Measurements from ENCODE around the gene DCST1.
A peak's percentile ranks its signal among the peaks of the same experiment; 100 is the strongest.
"Not testable (repeated sequence)": the region's sequence is repeated elsewhere in the genome, so short reads cannot be mapped to it uniquely, and the experiment has no call there.

DCST1 gene, protein sequence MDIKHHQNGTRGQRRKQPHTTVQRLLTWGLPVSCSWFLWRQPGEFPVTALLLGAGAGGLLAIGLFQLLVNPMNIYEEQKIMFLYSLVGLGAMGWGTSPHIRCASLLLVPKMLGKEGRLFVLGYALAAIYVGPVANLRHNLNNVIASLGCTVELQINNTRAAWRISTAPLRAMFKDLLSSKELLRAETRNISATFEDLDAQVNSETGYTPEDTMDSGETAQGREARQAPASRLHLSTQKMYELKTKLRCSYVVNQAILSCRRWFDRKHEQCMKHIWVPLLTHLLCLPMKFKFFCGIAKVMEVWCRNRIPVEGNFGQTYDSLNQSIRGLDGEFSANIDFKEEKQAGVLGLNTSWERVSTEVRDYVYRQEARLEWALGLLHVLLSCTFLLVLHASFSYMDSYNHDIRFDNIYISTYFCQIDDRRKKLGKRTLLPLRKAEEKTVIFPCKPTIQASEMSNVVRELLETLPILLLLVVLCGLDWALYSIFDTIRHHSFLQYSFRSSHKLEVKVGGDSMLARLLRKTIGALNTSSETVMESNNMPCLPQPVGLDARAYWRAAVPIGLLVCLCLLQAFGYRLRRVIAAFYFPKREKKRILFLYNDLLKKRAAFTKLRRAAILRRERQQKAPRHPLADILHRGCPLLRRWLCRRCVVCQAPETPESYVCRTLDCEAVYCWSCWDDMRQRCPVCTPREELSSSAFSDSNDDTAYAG

DNA sequence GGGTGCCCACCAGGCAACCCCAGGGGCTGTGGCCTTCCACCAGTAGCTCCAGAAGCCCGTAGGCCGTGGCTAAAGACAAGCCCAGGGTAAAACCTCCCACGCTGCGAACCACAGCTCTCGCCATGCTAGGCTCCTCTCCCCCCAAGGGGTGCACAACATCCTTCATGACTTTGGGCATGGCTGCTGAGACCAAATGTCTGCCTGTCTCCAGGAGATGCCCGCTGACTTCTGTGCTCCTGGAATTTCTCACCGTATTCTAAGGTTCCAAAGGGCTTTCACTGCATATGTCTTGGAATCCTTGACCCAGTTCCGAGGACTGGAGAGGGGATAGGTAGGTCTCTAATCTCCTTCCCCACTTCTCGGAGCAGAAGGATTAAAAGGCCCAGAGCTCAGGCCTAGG is at the start of gene DCST1, which contains the start of gene DCST2:
DCST1 (plus strand) TSS at position 301 of the 400 bp plus-strand sequence. CDS start 213 bp downstream, outside the sequence.
DCST2 (minus strand) TSS at position 258 of the 400 bp plus-strand sequence; CDS start at position 178, 80 bp downstream.
- DNase-seq: no peak

DNA sequence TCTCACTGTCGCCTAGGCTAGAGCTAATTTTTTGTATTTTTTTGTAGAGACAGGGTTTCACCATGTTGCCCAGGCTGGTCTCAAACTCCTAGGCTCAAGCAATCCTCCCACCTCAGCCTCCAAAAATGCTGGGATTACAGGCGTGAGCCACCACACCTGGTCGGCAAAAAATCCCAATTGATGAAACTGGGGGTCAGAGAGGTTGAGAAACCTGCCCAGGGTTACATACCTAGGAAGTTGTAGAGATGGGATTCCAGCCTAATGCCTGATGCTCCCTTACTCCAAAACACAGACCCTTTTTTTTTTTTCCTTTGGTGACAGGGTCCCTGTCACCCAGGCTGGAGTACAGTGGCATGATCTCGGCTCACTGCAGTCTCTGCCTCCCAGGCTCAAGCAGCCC is 46.9 kb upstream of the DCST1 start:
- DNase-seq: not testable (repeated sequence)

DNA sequence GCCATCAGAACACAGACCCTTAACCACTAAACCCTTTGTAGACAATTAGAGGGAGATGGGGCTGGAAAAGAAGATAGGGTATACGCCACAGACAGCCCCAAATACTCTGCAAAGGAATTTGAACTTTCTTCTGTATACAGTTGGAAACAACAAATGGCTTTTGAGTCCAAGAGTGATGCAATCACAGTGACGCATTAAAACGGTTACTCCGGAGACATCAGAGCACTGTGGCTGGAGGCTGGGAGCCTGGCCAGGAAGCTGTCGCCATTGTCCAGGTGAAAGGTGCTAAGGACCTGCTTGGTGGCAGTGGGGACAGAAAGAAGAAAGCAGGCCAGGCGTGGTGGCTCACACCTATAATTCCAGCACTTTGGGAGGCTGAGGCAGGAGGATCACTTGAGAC is 46.3 kb upstream of the DCST1 start:
- no peak for DNase-seq

DNA sequence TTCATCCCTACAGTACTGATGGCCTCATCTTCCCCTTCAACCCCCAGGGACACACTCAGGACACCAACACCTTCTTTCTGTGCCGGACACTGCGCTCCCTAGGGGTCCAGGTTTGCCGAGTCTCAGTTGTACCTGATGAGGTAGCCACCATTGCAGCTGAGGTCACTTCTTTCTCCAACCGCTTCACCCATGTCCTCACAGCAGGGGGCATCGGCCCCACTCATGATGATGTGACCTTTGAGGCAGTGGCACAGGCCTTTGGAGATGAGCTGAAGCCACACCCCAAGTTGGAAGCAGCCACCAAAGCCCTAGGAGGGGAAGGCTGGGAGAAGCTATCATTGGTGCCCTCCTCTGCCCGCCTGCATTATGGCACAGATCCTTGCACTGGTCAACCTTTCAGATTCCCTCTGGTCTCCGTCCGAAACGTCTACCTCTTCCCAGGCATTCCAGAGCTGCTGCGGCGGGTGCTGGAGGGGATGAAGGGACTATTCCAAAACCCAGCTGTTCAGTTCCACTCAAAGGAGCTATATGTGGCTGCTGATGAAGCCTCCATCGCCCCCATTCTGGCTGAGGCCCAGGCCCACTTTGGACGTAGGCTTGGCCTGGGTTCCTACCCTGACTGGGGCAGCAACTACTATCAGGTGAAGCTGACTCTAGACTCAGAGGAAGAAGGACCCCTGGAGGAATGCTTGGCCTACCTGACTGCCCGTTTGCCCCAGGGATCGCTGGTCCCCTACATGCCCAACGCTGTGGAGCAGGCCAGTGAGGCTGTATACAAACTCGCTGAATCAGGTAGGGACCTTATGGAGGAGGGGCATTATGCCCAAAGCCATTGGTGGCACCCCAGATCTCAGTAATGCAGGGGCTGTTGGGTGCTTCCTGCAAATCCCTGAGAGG is 45.3 kb upstream of the DCST1 start:
- no peak for DNase-seq

DNA sequence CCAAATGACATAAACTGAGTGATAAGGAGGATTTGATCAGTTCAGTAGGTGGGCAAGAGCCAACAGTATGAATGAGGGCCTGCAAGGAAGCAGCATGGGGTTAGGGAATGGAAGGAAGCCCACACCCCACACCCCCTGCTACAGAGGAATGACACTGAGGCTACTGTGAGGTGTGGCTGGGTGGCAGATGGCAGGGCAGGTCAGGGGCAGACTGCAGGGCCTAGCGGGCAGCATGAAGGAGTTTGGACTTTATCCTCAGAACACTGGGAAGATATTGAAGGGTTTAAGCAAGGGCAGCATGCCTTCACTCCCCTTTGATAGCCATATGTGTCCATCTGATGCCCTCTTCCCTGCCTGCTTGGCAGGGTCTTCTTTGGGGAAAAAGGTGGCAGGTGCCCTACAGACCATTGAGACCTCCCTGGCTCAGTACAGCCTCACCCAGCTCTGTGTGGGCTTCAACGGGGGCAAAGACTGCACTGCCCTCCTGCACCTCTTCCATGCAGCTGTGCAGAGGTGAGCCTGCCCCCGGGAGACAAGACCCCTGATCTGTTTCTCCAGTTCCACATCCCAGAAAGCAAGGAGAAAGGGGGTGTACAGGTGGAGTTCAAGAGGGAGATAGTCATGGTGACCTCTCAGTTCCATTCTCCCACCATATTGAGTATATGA is 44.3 kb upstream of the DCST1 start:
- no peak for DNase-seq

DNA sequence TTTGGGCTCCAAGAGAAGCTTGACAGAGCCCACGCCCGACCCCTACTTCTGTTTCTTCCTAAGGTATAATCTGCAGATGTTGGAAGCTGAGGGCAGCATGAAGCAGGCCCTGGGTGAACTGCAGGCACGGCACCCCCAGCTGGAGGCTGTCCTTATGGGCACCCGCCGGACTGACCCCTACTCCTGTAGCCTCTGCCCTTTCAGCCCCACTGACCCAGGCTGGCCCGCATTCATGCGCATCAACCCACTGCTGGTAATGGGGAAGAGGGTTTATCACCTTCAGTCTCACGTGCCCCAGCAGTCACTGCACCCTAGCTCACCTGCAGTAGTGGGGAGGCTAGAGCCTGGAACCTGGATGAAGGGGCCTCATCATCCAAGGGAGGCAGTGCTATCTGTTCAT is 43.3 kb upstream of the DCST1 start:
- no peak for DNase-seq

DNA sequence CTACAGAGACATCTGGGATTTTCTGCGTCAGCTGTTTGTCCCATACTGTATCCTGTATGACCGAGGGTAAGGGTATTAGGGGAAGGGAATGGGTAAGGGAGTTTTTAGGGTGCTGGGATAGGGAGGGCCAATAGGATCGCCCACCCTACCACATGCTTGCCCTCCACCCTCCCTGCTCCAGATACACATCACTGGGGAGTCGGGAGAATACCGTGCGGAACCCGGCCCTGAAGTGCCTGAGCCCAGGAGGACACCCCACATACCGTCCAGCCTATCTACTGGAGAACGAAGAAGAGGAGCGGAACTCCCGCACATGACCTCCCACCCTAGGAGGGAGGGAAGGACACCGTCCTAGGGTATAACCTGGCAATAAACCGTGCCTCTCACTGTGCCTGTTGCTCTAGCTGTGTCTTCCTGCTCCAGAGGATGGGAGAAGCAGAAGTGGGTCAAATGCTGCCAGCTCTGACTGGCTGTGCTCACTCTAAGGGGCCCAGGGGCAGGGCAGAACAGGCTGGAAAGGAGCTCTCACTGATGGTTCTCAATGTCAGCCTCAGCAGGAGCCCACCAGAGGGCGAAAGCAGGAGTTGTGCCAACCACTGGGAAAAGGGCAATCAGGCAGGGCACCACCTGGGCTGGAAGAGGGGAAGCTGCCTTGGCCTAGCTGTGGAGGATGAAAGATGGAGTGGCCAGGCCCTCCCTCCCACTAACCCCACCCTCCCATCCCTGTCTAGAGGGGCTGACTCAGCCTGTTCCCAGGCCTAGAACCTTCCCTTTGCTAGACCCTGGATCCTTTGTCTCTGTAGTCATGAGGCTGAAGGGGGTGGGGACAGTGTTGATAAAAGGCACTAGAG is 40.7 kb upstream of the DCST1 start:
- DNase-seq: no peak

DNA sequence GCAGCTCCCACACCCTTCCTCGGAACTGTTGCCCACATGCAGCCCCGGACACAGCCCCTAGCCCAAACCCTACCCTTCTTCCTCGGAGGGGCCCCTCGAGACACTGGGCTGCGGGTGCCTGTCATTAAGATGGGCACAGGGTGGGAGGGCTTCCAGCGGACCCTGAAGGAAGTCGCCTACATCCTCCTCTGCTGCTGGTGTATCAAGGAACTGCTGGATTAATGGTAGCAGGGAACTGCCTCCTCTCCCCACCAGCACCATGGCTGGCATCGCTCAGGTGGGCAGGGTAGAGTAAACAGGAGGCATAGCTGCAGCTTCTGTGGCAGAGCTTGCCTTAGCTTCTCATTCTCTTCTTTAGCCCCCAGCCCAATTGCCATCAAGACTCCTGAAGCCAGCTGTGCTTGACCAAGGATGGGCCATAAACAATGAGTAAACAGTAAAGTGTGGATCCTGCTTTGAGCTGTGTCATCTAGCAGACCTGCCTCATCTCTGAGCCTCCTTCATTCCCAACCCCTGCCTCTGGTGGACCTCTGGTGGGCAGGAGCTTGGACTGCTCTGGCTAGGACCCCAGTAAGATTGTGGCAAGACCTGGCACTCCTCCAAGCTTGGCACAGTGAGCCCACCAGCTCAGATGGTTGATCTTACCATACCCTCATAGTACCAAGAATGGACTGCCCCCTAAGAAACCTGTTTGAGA is 39.9 kb upstream of the DCST1 start, which contains the start of gene LENEP:
LENEP (plus strand) TSS at position 15 of the 697 bp plus-strand sequence; CDS start at position 37, 22 bp downstream.
- DNase-seq: no peak

DNA sequence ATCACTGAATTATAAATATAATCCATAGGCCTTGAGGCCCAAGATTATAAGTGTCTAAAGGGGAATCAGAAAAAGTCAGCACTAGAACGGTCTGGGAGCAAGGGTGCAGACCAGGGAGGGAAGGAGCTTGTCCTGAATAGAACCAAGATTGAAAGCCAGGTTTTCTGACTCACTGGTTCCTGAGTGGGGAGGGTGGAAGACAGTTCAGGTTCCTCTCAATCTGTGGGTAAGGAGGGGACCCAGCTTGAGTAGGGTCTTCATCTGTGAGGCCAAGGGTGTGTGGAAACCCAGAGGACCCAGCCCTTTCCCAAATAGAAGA is 39.4 kb upstream of the DCST1 start:
- no peak for DNase-seq

DNA sequence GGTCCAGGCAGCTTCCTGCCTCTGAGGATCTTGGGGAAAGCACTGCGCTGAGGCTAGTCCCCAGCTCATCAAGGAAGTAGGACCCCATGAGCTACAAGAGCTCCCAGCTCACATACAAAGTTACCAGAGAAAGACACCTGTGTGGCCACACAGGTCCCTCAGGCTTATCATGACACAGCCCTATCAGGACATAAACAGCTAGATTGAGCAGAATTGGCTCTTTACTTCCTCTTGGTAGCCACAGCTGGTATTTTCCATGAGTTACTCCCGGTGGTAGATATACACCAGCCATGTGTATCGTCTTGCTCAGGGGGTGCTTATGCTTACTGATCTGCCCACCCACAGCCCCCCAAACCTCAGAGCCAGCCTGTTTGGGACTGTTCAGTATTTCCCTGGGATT is 39.0 kb upstream of the DCST1 start:
- DNase-seq: no peak

DNA sequence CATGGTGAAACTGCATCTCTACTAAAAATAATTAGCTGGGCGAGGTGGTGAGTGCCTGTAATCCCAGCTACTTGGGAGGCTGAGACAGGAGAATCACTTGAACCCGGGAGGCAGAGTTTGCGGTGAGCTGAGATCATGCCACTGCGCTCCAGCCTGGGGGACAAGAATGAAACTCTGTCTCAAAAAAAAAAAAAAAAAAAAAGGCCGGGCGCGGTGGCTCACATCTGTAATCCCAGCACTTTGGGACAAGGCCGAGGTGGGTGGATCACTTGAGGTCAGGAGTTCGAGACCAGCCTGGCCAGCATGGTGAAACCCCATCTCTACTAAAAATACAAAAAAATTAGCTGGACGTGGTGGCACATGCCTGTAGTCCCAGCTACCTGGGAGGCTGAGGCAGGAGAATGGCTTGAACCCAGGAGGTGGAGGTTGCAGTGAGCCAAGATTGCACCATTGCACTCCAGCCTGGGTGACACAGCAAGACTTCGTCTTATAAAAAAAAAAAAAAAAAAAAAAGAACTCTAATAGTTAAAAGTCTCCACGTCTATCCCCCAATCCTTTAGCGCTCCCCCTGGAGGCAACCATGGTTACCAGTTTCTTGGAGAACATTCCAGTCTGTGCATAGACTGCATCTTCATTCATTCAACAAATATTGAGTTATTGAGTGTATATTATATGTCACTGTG is 38.2 kb upstream of the DCST1 start:
- not testable (repeated sequence) for DNase-seq

DNA sequence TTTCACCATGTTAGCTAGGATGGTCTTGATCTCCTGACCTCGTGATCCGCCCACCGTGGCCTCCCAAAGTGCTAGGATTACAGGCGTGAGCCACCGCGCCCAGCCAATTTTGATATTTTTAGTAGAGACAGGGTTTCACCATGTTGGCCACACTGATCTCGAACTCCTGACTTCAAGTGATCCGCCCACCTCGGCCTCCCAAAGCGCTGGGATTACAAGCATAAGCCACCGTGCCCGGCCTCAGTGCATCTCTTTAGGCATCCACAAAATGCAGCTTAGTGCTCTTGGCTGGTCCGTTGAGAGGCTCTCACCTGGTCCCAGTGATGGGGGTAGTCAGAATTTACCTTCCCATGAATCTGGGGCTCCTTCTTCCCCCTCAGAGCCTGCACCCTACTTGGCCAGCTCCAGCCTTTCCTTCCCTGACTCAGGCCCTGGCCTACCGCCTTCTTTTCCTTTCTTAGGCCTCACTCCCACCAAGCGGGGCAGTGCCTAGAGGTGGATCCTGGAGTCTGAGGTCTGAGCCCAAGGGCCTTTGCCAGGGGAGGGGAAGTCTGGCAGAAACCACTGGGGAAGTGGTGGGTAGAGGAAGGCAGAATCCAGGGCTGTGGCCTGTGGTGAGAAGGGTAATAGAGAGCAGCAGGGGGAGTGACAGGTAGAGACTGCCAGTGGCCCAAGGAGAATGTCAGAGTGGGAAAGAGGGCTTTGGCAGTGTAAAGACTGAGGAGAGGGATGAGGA is 36.5 kb upstream of the DCST1 start:
- DNase-seq: no peak

DNA sequence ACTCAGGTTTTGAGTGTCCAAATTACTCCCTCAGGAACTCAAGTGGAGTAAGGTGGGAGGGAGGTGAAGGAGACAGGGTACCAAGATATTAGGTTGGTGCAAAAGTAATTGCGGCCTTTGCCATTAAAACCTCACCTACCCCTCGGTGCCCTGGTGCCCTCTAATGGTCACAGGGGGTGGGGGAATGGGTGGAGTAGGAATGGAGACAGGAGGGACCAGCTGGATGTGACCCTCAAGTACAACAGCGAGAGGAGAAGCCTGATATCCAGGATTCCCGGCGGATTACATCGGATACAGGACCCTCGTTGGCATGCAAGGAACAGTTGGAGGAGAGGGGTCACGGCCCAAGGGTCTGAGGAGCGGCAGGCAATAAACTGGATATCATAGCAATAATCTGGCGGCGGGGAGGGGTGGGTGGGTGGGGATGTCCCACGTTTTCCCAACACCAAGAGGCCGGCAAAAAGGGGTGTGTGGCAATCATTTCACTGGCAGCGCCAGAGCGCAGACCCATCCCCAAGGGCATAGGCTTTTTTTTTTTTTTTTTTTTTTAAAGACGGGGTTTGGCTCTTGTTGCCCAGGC is 35.3 kb upstream of the DCST1 start:
- no peak for DNase-seq

DNA sequence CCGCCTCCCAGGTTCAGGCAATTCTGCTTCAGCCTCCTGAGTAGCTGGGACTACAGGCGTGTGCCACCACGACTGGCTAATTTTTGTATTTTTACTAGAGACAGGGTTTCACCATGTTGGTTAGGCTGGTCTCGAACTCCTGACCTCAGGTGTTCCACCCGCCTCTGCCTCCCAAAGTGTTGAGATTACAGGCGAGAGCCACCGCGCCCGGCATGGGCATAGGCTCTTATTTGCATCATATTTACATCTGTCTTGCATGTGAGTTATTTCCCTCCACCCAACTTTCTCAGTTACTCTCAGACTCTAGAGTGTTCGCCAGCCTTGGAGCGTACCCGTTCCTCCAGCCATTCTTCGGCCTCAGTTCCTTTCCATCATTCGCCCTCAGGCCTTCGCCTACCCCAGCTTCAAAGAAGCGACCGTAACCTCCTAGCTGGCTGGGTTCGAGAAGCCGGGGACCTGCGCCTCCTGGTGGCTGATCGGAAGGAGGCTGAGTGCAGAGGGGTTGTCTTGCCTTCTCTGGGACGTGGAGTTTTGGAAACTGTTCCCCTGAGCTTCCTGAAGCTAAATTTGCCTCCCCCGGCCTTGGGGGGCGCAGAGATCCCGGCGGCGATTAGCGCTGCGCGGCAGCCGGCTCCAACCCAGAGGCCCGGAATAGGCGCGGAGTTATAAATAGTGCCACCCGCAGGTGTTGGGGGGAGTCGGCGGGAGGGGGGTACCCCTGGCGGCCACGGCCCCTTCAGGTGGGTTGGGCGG is 34.6 kb upstream of the DCST1 start:
- DNase-seq: peak; percentile 82

DNA sequence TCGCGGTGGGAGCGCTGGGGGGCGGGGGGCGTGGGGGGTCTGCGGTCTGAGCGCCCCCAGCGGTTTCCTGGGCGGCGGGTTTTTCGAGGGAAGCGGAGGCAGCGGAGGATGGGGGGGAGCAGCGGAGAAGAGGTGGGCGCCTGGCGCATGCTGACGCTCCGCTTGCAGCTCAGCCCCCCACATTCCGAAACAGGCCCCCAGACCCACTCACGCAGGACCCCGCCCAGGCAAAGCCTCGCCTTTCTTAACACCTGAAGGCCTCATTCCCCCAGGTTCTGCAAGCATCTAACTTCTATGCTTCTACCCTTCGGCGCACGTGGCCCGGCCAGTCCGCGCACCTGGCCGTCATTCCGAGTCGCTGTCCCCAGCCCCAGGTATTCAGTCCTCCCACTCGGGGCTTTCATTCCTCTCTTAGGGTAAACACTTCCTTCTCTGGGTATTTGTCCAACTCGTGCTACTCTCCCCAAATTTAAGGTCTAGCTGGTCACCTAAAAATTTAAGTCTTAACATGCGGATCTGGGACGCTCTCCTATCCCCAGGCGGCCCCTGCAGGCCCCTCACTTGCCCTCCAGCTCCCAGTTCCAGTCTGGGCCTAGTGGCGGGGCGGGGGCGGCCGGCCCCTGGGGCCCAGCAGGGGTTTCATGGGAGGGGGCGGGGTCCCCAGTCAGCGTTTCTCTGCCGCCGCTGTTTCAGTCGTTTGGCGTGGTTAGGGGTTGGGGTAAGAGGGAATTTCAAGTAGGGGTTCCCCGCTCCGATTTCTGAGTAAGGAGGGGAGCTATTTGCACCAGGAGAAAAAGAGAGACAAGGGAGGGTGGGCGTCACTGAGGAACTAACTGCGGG is 33.8 kb upstream of the DCST1 start:
- DNase-seq: peak; percentile 71

DNA sequence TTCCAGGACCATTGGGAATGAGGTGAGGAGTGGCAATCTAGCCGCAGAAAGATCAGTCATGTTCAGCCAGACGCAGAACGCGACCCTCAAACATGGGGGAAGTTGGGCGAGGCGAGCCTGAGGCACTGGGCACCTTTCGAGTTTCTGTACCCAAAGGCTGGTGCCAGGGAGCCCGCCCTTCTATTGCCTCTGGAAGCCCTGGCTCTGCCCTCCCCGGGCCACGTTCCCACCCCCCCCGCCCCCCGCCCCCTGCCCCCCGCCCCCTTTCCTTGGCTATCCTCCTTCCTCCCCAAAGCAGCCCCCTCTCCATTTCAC is 33.3 kb upstream of the DCST1 start:
- DNase-seq: no peak

DNA sequence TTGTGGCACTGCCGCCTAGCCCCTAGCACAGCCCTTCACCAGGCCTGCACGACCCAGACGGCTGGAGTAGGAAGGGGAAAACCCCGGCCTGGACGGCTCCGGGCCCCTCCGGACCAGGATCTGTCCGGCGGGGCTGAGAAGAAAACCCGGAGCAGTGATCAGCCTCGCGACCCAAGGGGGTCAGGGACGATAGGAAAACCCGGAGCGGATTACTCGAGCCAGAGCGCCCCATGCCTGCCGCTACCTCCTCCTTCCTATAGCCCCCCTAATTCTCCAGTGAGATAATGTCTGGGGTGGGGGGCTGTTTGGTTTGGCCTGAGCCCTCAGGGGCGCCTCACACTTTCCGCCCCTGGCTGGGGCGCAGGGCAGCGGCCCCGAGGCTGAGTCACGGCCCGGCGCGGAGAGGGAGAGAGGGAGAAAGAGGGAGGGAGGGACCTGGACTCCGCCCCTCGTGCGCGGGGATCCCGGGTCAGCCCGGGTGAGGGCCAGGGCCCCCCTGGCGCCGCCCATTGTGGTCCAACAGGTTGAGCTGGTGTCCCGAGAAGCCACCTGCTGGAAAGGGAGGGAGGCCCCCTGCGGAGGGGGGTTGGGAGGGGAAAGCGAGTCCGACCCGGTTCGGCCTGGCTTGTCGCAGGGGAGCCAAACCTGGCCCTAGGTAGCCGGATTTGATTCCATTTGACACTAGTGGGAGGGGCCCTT is 32.7 kb upstream of the DCST1 start:
- DNase-seq: peak; percentile 88
